ENCODE results near the gene PHTF1.

- TF ChIP-seq POLR2AphosphoS5 (IDR thresholded peaks at IDR 0.05) (no peak), CTCF (IDR thresholded peaks at IDR 0.05) (no peak), EP300 (IDR thresholded peaks at IDR 0.05) (no peak), POLR2A (IDR thresholded peaks at IDR 0.05; ENCODE audit: low read depth) (no peak)
Observed at GRCh38 chr1:113808450-113809195, 49.3 kb upstream of the PHTF1 start.

Data from esophagus muscularis mucosa (tissue), 4 donors.